B cell (primary cell): ENCODE measurements around the gene RENBP. TPM values are rescaled to one million over a fixed set of nuclear protein-coding genes. Genes with fewer than 3 reads are reported as not detected.
A peak's percentile ranks its signal among the peaks of the same experiment; 100 is the strongest.

Experiments used
- ATAC-seq: fragments of 200-7000 bp; cut with Tn5 transposase; one replicate; pipeline ENCODE4 v1.10.0; 2021; ENCODE audit warnings: low read depth, mild to moderate bottlenecking, moderate number of reproducible peaks, moderate library complexity
- CTCF ChIA-PET: fragments of 350-600 bp; sonication (Branson Sonifier 250); formaldehyde crosslinking; loops from one replicate; lab custom pipeline; 2021; ENCODE audit warnings: antibody characterized with exemption, inconsistent platforms; lab: Charles Lee
- POLR2A ChIA-PET: fragments of 350-600 bp; sonication (Branson Sonifier 250); formaldehyde crosslinking; loops from one replicate; lab custom pipeline; 2021; ENCODE audit warnings: antibody characterized with exemption; lab: Charles Lee
- DNase-seq: peaks from one replicate; pipeline ENCODE4 v3.0.0; 2013
- H2AFZ ChIP-seq: 2 replicates; pipeline ENCODE4 v1.6.1; 2012; ENCODE audit warnings: mild to moderate bottlenecking, low read depth, low read length; ENCODE audit not compliant: insufficient read depth, poor library complexity, severe bottlenecking
- H3K27ac ChIP-seq, 2 donors: 1 replicate in 1 of 2; 2 replicates in 1 of 2; pipeline ENCODE4 v1.5.1; 2012 to 2013; ENCODE audit warnings: low read length in 2 of 2, mild to moderate bottlenecking in 2 of 2, moderate library complexity in 1 of 2
- H3K27me3 ChIP-seq, 4 experiments: fragments of 200-600 bp in 1 of 4; sonication (generic) in 1 of 4; replicated peaks in 1 of 4; 1 replicate in 2 of 4; 2 replicates in 2 of 4; pipeline versions ENCODE4 v1.6.1 to v1.7.0; 2013 to 2016; ENCODE audit warnings: low read length in 3 of 4, mild to moderate bottlenecking in 2 of 4, mixed read lengths in 1 of 4, moderate library complexity in 1 of 4; ENCODE audit not compliant: insufficient read depth in 4 of 4, control insufficient read depth in 3 of 4; ENCODE audit errors: control extremely low read depth in 1 of 4
- H3K36me3 ChIP-seq, 2 experiments: replicated peaks in 1 of 2; 1 replicate in 1 of 2; 2 replicates in 1 of 2; pipeline versions ENCODE4 v1.6.1 to v1.7.1; 2013; ENCODE audit warnings: low read length in 1 of 2; ENCODE audit not compliant: insufficient read depth in 2 of 2, control insufficient read depth in 1 of 2; ENCODE audit errors: control extremely low read depth in 1 of 2, extremely low read depth in 1 of 2
- H3K4me1 ChIP-seq, 2 donors: fragments of 200-600 bp in 1 of 2; sonication (generic) in 1 of 2; 1 replicate in 1 of 2; 2 replicates in 1 of 2; pipeline versions ENCODE4 v1.5.1 to v1.6.1; 2013 to 2017; ENCODE audit warnings: low read length in 2 of 2; ENCODE audit not compliant: control insufficient read depth in 2 of 2, insufficient read depth in 2 of 2
- H3K4me2 ChIP-seq: replicated peaks from 2 replicates; pipeline ENCODE3; 2012; ENCODE audit warnings: mild to moderate bottlenecking, low read depth, low read length; ENCODE audit not compliant: poor library complexity, severe bottlenecking
- H3K4me3 ChIP-seq, 5 experiments: fragments of 200-600 bp in 1 of 5; sonication (generic) in 1 of 5; 1 replicate in 3 of 5; 2 replicates in 2 of 5; pipeline versions ENCODE4 v1.5.1 to v1.7.0; 2011 to 2016; ENCODE audit warnings: low read length in 4 of 5, mild to moderate bottlenecking in 4 of 5, low read depth in 2 of 5, control low read depth in 1 of 5, moderate library complexity in 1 of 5; ENCODE audit not compliant: insufficient read depth in 1 of 5; ENCODE audit errors: control extremely low read depth in 1 of 5, extremely low read depth in 1 of 5
- H3K79me2 ChIP-seq: fragments of 200-600 bp; sonication (generic); one replicate; pipeline ENCODE4 v1.6.0; 2016; ENCODE audit warnings: low read length; ENCODE audit not compliant: control insufficient read depth, insufficient read depth
- H3K9ac ChIP-seq: fragments of 200-600 bp; sonication (generic); 2 replicates; pipeline ENCODE4 v1.6.1; 2017; ENCODE audit warnings: mild to moderate bottlenecking, low read length, moderate library complexity
- H3K9me3 ChIP-seq, 3 donors: one replicate each; pipeline versions ENCODE4 v1.6.1 to v1.7.1; 2013; ENCODE audit warnings: low read length in 2 of 3; ENCODE audit not compliant: control insufficient read depth in 2 of 3, insufficient read depth in 1 of 3; ENCODE audit errors: control extremely low read depth in 1 of 3
- H4K20me1 ChIP-seq: 2 replicates; pipeline ENCODE4 v1.6.0; 2012; ENCODE audit warnings: mild to moderate bottlenecking, low read length; ENCODE audit not compliant: insufficient read depth, control insufficient read depth, poor library complexity, severe bottlenecking
- H3K27ac Mint-ChIP-seq: one replicate; pipeline ENCODE4 v1.8.0; 2021; ENCODE audit warnings: mixed read lengths
- H3K27me3 Mint-ChIP-seq: one replicate; pipeline ENCODE4 v1.8.0; 2021; ENCODE audit warnings: mixed read lengths
- H3K4me1 Mint-ChIP-seq: one replicate; pipeline ENCODE4 v1.8.0; 2021; ENCODE audit warnings: mixed read lengths
- H3K4me3 Mint-ChIP-seq: one replicate; pipeline ENCODE4 v1.8.0; 2021; ENCODE audit warnings: mixed read lengths
- H3K9me3 Mint-ChIP-seq: one replicate; pipeline ENCODE4 v1.8.0; 2022; ENCODE audit warnings: mixed read lengths; ENCODE audit not compliant: insufficient read depth
- CTCF ChIP-seq: fragments of 200-600 bp; IDR thresholded peaks from one replicate; pipeline ENCODE4 v1.8.0; 2022; ENCODE audit warnings: antibody characterized with exemption, mild to moderate bottlenecking
- EZH2 ChIP-seq: IDR thresholded peaks from 2 replicates; pipeline ENCODE4 v1.6.1; 2012; ENCODE audit warnings: borderline replicate concordance, low read depth, mild to moderate bottlenecking, moderate library complexity, low read length; ENCODE audit not compliant: insufficient read depth, poor library complexity, severe bottlenecking
- WGBS: methylation state at CpG from one replicate; pipeline ENCODE4 v1.1.5; 2013; ENCODE audit warnings: missing lambda C conversion rate; ENCODE audit not compliant: insufficient coverage; 5-methylcytosine and 5-hydroxymethylcytosine counted together
- intact Hi-C: fragments of 100-400 bp; cut with micrococcal nuclease; formaldehyde crosslinking; loops from one replicate; pipeline ENCODE4 v1.10.0; 2022
- polyA plus RNA-seq: library from polyadenylated mRNA; depleted of rRNA; stranded (reverse); fragments of >200 nt; gene quantifications from 2 replicates; pipeline ENCODE4 v1.2.3, GENCODE V29; 2012
- total RNA-seq, 2 donors: library from RNA; stranded (reverse); fragments of 120-200 nt in 1 of 2; gene quantifications; 1 replicate in 1 of 2; 2 replicates in 1 of 2; pipeline versions ENCODE4 v1.2.3 to v1.2.4, GENCODE V29; 2013 to 2022

RENBP gene
- total and polyA plus RNA-seq, 2 donors (not counting 1 experiment from before 2014, with no cell fraction given), result 30.6 to 39.2 TPM

- no peak overlapping the region for H3K9ac ChIP-seq
- H4K20me1 ChIP-seq, result no peaks in the 10 kb centered on the region
- peak overlapping the region; percentile 26 for H3K27ac Mint-ChIP-seq
- no peaks in the 10 kb centered on the region for H3K9me3 ChIP-seq
- no peak overlapping the region for H2AFZ ChIP-seq
- H3K4me1 Mint-ChIP-seq, result peaks cover 17% of the 10 kb centered on the region
- ChIA-PET POLR2A (interaction anchor here (1.0 to 5.8 kb wide), 2 partner anchors 20 to 25 kb away, joined by 4 to 58 read pairs; partner anchors contain the start of gene ARHGAP4), CTCF (interaction anchor here (0.7 to 15.4 kb wide), 14 partner anchors 10 to 1003 kb away, joined by 3 to 325 read pairs (median 4); partner anchors contain the start of genes ARHGAP4, IDH3G, NAA10 and PLXNB3)
- 98% methylated on average over 6 of the region's 24 CpGs for WGBS
- no peak overlapping the region for H3K27ac ChIP-seq
- peaks cover 12 to 45% of the 10 kb centered on the region in 2 donors for H3K4me1 ChIP-seq
- H3K27me3 Mint-ChIP-seq, result no peaks in the 10 kb centered on the region
- H3K79me2 ChIP-seq, result peaks cover 14% of the 10 kb centered on the region
- H3K4me3 Mint-ChIP-seq, result no peak overlapping the region
- no peak for TF ChIP-seq CTCF
- TF ChIP-seq EZH2, result no peak
- no peak overlapping the region for H3K4me2 ChIP-seq
- no peak overlapping the region for H3K4me3 ChIP-seq
- ATAC-seq, result no peak
- H3K27me3 ChIP-seq, result no peaks in the 10 kb centered on the region
- DNase-seq, result no peak
- intact Hi-C loops, result no loop called here
- no peaks in the 10 kb centered on the region for H3K9me3 Mint-ChIP-seq
- peaks cover 0 to 23% of the 10 kb centered on the region in 2 experiments for H3K36me3 ChIP-seq
Measured at GRCh38 chrX:153945956-153946943, 1.8 kb upstream of the RENBP start.
